ENCODE measurements around the gene TMLHE. TPM values are rescaled to one million over a fixed set of nuclear protein-coding genes. Genes with fewer than 3 reads are reported as not detected.

TMLHE gene
- total RNA-seq, 1 experiment from 2014 or later: 11.2 TPM

- POLR2A ChIA-PET: no interaction called here
- Mint-ChIP-seq H3K9me3 (no peaks in the 10 kb centered on the region), H3K27me3 (ENCODE audit: low read depth) (no peaks in the 10 kb centered on the region), H3K27ac (no peak overlapping the region), H3K4me3 (no peak overlapping the region), H3K4me1 (peaks cover 11% of the 10 kb centered on the region), H3K36me3 (no peaks in the 10 kb centered on the region)
- CTCF ChIA-PET: no interaction called here
- ATAC-seq (no peak), DNase-seq (ENCODE audit: low spot score) (no peak)
- TF ChIP-seq ATF2 (CRISPR knock-in tag; IDR thresholded peaks at IDR 0.05; ENCODE audit: borderline replicate concordance, low read depth) (no peak), USF1 (CRISPR knock-in tag; IDR thresholded peaks at IDR 0.05) (no peak), ZNF416 (CRISPR knock-in tag; IDR thresholded peaks at IDR 0.05) (no peak), ESRRA (CRISPR knock-in tag; IDR thresholded peaks at IDR 0.05; ENCODE audit: borderline replicate concordance) (no peak), NFYB (CRISPR knock-in tag; conservative IDR thresholded peaks at IDR 0.05; ENCODE audit: low read depth) (no peak)
Observed at GRCh38 chrX:155613927-155614559, 1.3 kb upstream of the TMLHE start.

- no peak for TF ChIP-seq ZNF219 (CRISPR knock-in tag; IDR thresholded peaks at IDR 0.05; ENCODE audit: borderline replicate concordance)
- TF ChIP-seq ZNF263 (CRISPR knock-in tag; IDR thresholded peaks at IDR 0.05; ENCODE audit: low read depth): no peak
- no peak for TF ChIP-seq NFYB (CRISPR knock-in tag; conservative IDR thresholded peaks at IDR 0.05; ENCODE audit: low read depth)
- TF ChIP-seq IRF1 (CRISPR knock-in tag; IDR thresholded peaks at IDR 0.05): no peak
- no peak for TF ChIP-seq ATF6 (CRISPR knock-in tag; IDR thresholded peaks at IDR 0.05)
- TF ChIP-seq GABPB1 (CRISPR knock-in tag; IDR thresholded peaks at IDR 0.05): no peak
- no peak for TF ChIP-seq MXD4 (CRISPR knock-in tag; IDR thresholded peaks at IDR 0.05; ENCODE audit: borderline replicate concordance)
- no peak for TF ChIP-seq NR1H2 (CRISPR knock-in tag; IDR thresholded peaks at IDR 0.05)
- TF ChIP-seq EMX1 (CRISPR knock-in tag; IDR thresholded peaks at IDR 0.05): no peak
- no peak for TF ChIP-seq CDX4 (CRISPR knock-in tag; IDR thresholded peaks at IDR 0.05; ENCODE audit: borderline replicate concordance)
- TF ChIP-seq JUN (CRISPR knock-in tag; IDR thresholded peaks at IDR 0.05): no peak
- TF ChIP-seq USF1 (CRISPR knock-in tag; IDR thresholded peaks at IDR 0.05): no peak
- TF ChIP-seq ETV6 (CRISPR knock-in tag; IDR thresholded peaks at IDR 0.05): no peak
- no peak for TF ChIP-seq TEAD4 (CRISPR knock-in tag; IDR thresholded peaks at IDR 0.05)
- TF ChIP-seq MAX (CRISPR knock-in tag; IDR thresholded peaks at IDR 0.05): no peak
- TF ChIP-seq ZSCAN18 (CRISPR knock-in tag; IDR thresholded peaks at IDR 0.05): no peak
- TF ChIP-seq ZNF396 (CRISPR knock-in tag; IDR thresholded peaks at IDR 0.05; ENCODE audit: borderline replicate concordance): no peak
- no peak for TF ChIP-seq ZBTB43 (CRISPR knock-in tag; IDR thresholded peaks at IDR 0.05)
- TF ChIP-seq SP1 (CRISPR knock-in tag; conservative IDR thresholded peaks at IDR 0.05): no peak
- TF ChIP-seq IRF2 (CRISPR knock-in tag; IDR thresholded peaks at IDR 0.05; ENCODE audit: borderline replicate concordance, low read depth): no peak
- Mint-ChIP-seq H3K9me3 (peaks cover 12% of the 10 kb centered on the region), H3K27me3 (ENCODE audit: low read depth) (no peaks in the 10 kb centered on the region), H3K4me1 (peaks cover 11% of the 10 kb centered on the region), H3K4me3 (no peak overlapping the region; the same call in 1 of the 2 replicates), H3K27ac (no peak overlapping the region), H3K36me3 (peaks cover 5% of the 10 kb centered on the region)
- DNase-seq (ENCODE audit: low spot score): no peak
- no peak for ATAC-seq
- ChIA-PET POLR2A (no interaction called here), CTCF (no interaction called here)
Observed at GRCh38 chrX:155611302-155611701, 1.4 kb downstream of the TMLHE start.
